Muscle layer of duodenum (tissue), 2 donors: ENCODE data around the gene CHD5.
A peak's percentile ranks its signal among the peaks of the same experiment; 100 is the strongest.

ENCODE experiments used
- H3K27ac ChIP-seq: one replicate; pipeline ENCODE4 v1.7.0; 2013; ENCODE audit warnings: mild to moderate bottlenecking, low read length
- H3K27me3 ChIP-seq: one replicate; pipeline ENCODE4 v1.7.0; 2013; ENCODE audit warnings: low read depth, mild to moderate bottlenecking, control low read depth, low read length
- H3K36me3 ChIP-seq, 2 donors: one replicate each; pipeline ENCODE4 v1.7.0; 2013; ENCODE audit warnings: low read length in 2 of 2, control low read depth in 1 of 2, mild to moderate bottlenecking in 1 of 2; ENCODE audit not compliant: insufficient read depth in 2 of 2, control insufficient read depth in 1 of 2
- H3K4me1 ChIP-seq, 2 donors: one replicate each; pipeline ENCODE4 v1.7.0; 2013; ENCODE audit warnings: low read length in 2 of 2, mild to moderate bottlenecking in 2 of 2, control low read depth in 1 of 2, moderate library complexity in 1 of 2; ENCODE audit not compliant: insufficient read depth in 2 of 2, control insufficient read depth in 1 of 2
- H3K4me3 ChIP-seq, 2 donors: one replicate each; pipeline ENCODE4 v1.7.0; 2013; ENCODE audit warnings: low read length in 2 of 2, low read depth in 1 of 2, mild to moderate bottlenecking in 1 of 2
- H3K9me3 ChIP-seq, 2 donors: one replicate each; pipeline ENCODE4 v1.7.0; 2013; ENCODE audit warnings: low read length in 2 of 2, control low read depth in 1 of 2, mild to moderate bottlenecking in 1 of 2; ENCODE audit not compliant: control insufficient read depth in 1 of 2
- donor health status: healthy.

The CHD5 gene

GRCh38 chr1:6199298-6200187 is 19.4 kb upstream of the CHD5 start, which contains the start of gene RPL22:
Gene RPL22 (minus strand): TSS chr1:6199595. CDS start chr1:6199573, 22 bp downstream.
- Histone ChIP-seq H3K4me1 (peaks cover 9 to 21% of the 10 kb centered on the region in 2 donors), H3K27me3 (no peaks in the 10 kb centered on the region), H3K4me3 (peak within 1 kb of the TSS; percentile 96), H3K36me3 (peaks cover 12 to 15% of the 10 kb centered on the region in 2 donors), H3K9me3 (no peaks in the 10 kb centered on the region), H3K27ac (peak within 1 kb of the TSS; percentile 89)

GRCh38 chr1:6198646-6199297 is 18.7 kb upstream of the CHD5 start:
- Histone ChIP-seq H3K9me3 (no peaks in the 10 kb centered on the region), H3K36me3 (peaks cover 18 to 23% of the 10 kb centered on the region in 2 donors), H3K4me1 (peaks cover 9 to 21% of the 10 kb centered on the region in 2 donors)

GRCh38 chr1:6197746-6198427 is 17.8 kb upstream of the CHD5 start:
- Histone ChIP-seq H3K4me3 (peak overlapping the region; percentile 96), H3K36me3 (peaks cover 18 to 32% of the 10 kb centered on the region in 2 donors), H3K27ac (peak overlapping the region; percentile 67), H3K9me3 (no peaks in the 10 kb centered on the region), H3K27me3 (no peaks in the 10 kb centered on the region), H3K4me1 (peaks cover 9 to 21% of the 10 kb centered on the region in 2 donors)

More at GRCh38 chr1:6198646-6199297, 18.7 kb upstream of the CHD5 start:
- Histone ChIP-seq H3K4me3 (peak overlapping the region; percentile 96), H3K27ac (peak overlapping the region; percentile 67), H3K27me3 (no peaks in the 10 kb centered on the region)

GRCh38 chr1:6191968-6192367 is 11.8 kb upstream of the CHD5 start:
- H3K4me1 ChIP-seq: no peaks in the 10 kb centered on the region
- no peaks in the 10 kb centered on the region for H3K27me3 ChIP-seq
- H3K4me3 ChIP-seq: no peak overlapping the region
- no peaks in the 10 kb centered on the region for H3K9me3 ChIP-seq
- no peak overlapping the region for H3K27ac ChIP-seq
- peaks cover 29 to 74% of the 10 kb centered on the region in 2 donors for H3K36me3 ChIP-seq

GRCh38 chr1:6188466-6188865 is 8.3 kb upstream of the CHD5 start:
- Histone ChIP-seq H3K36me3 (peaks cover 26 to 58% of the 10 kb centered on the region in 2 donors), H3K4me1 (peaks cover 0 to 7% of the 10 kb centered on the region in 2 donors), H3K27ac (no peak overlapping the region), H3K4me3 (no peak overlapping the region), H3K27me3 (no peaks in the 10 kb centered on the region), H3K9me3 (no peaks in the 10 kb centered on the region)

GRCh38 chr1:6185635-6186382 is 5.7 kb upstream of the CHD5 start:
- no peaks in the 10 kb centered on the region for H3K9me3 ChIP-seq
- peaks cover 26 to 36% of the 10 kb centered on the region in 2 donors for H3K36me3 ChIP-seq
- peaks cover 0 to 16% of the 10 kb centered on the region in 2 donors for H3K4me1 ChIP-seq
- no peak overlapping the region for H3K27ac ChIP-seq
- no peaks in the 10 kb centered on the region for H3K27me3 ChIP-seq
- H3K4me3 ChIP-seq: no peak overlapping the region

GRCh38 chr1:6185151-6185550 is 5.0 kb upstream of the CHD5 start:
- Histone ChIP-seq H3K4me1 (peaks cover 0 to 20% of the 10 kb centered on the region in 2 donors), H3K9me3 (no peaks in the 10 kb centered on the region), H3K27me3 (no peaks in the 10 kb centered on the region), H3K36me3 (peaks cover 19 to 30% of the 10 kb centered on the region in 2 donors), H3K4me3 (no peak overlapping the region), H3K27ac (no peak overlapping the region)

- Histone ChIP-seq H3K9me3 (no peaks in the 10 kb centered on the region), H3K36me3 (peaks cover 16 to 24% of the 10 kb centered on the region in 2 donors), H3K4me1 (peaks cover 0 to 20% of the 10 kb centered on the region in 2 donors), H3K27ac (no peak overlapping the region), H3K4me3 (no peak overlapping the region), H3K27me3 (no peaks in the 10 kb centered on the region)
Observed at GRCh38 chr1:6184083-6184783, 4.1 kb upstream of the CHD5 start.

- Histone ChIP-seq H3K27me3 (peaks cover 4% of the 10 kb centered on the region), H3K4me3 (no peak overlapping the region), H3K4me1 (peaks cover 0 to 26% of the 10 kb centered on the region in 2 donors), H3K9me3 (no peaks in the 10 kb centered on the region), H3K36me3 (peaks cover 13 to 17% of the 10 kb centered on the region in 2 donors), H3K27ac (no peak overlapping the region)
Observed at GRCh38 chr1:6183520-6183989, 3.4 kb upstream of the CHD5 start.

- peaks cover 22% of the 10 kb centered on the region for H3K27me3 ChIP-seq
- H3K27ac ChIP-seq: no peak overlapping the region
- H3K4me1 ChIP-seq: peaks cover 0 to 30% of the 10 kb centered on the region in 2 donors
- H3K4me3 ChIP-seq: peak overlapping the region in 1 of 2 donors; percentile 42
- no peaks in the 10 kb centered on the region for H3K9me3 ChIP-seq
- H3K36me3 ChIP-seq: peaks cover 6 to 9% of the 10 kb centered on the region in 2 donors
Observed at GRCh38 chr1:6181347-6181770, 1.2 kb upstream of the CHD5 start.
